HCT116 (cell line): ENCODE data around the gene NDUFA11. TPM values are rescaled to one million over a fixed set of nuclear protein-coding genes. Genes with fewer than 3 reads are reported as not detected.

Experiments used
- ATAC-seq: fragments of 200-7000 bp; cut with Tn5 transposase; 2 replicates; pipeline ENCODE4 v1.9.1; 2020; ENCODE audit warnings: mild to moderate bottlenecking, moderate library complexity
- BruUV-seq: library from RNA; stranded (reverse); fragments of 400-500 nt; replicated peaks from 2 replicates; lab custom pipeline; 2021; lab: Mats Ljungman, UMichigan
- CTCF ChIA-PET: fragments of 300-600 bp; sonication (Branson Sonifier 250); formaldehyde crosslinking; loops from one replicate; lab custom pipeline; 2021; ENCODE audit warnings: antibody characterized with exemption; lab: Charles Lee
- POLR2A ChIA-PET: fragments of 300-600, 350-600 bp; sonication (Branson Sonifier 250); formaldehyde crosslinking; loops from one replicate; lab custom pipeline; 2021; ENCODE audit warnings: antibody characterized with exemption; lab: Charles Lee
- RAD21 ChIA-PET, 2 experiments: fragments of 300-600 bp; sonication (Branson Sonifier 250); formaldehyde crosslinking; loops; one replicate each; lab custom pipeline; 2023; ENCODE audit warnings: low total read pairs in 2 of 2; ENCODE audit not compliant: uncharacterized antibody in 2 of 2, unreplicated experiment in 2 of 2, low non-redundant PET in 1 of 2; lab: Charles Lee
- DNase-seq: peaks from one replicate; pipeline ENCODE4 v3.0.0-alpha.2; 2010; ENCODE audit warnings: low read depth, low spot score
- H2AFZ ChIP-seq: fragments of 200-600 bp; shearing (Covaris generic), sonication (generic); 2 replicates; pipeline ENCODE4 v1.6.1; 2017; ENCODE audit warnings: low read depth, mixed run types, mixed read lengths, antibody characterized with exemption, low read length; ENCODE audit not compliant: poor library complexity, severe bottlenecking
- H3K27ac ChIP-seq: 2 replicates; pipeline ENCODE4 v1.5.1; 2012; ENCODE audit warnings: low read depth, low read length
- H3K27me3 ChIP-seq: fragments of 200-600 bp; sonication (generic); 2 replicates; pipeline ENCODE4 v1.6.1; 2016; ENCODE audit warnings: mixed run types, low read length, mixed read lengths; ENCODE audit not compliant: insufficient read depth
- H3K36me3 ChIP-seq, 2 experiments: fragments of 200-500 bp in 1 of 2; fragments of 200-600 bp in 1 of 2; sonication (Bioruptor generic) in 1 of 2; sonication (generic) in 1 of 2; 2 replicates each; pipeline versions ENCODE4 v1.5.1 to v1.6.1; 2014 to 2016; ENCODE audit warnings: low read length in 2 of 2, inconsistent platforms in 1 of 2, mixed read lengths in 1 of 2, mixed run types in 1 of 2; ENCODE audit not compliant: insufficient read depth in 2 of 2, control insufficient read depth in 1 of 2
- H3K4me1 ChIP-seq, 2 experiments: fragments of 200-600 bp in 1 of 2; sonication (generic) in 1 of 2; 2 replicates each; pipeline versions ENCODE4 v1.5.1 to v1.6.1; 2012 to 2017; ENCODE audit warnings: low read length in 2 of 2, inconsistent platforms in 1 of 2, mild to moderate bottlenecking in 1 of 2, mixed read lengths in 1 of 2, mixed run types in 1 of 2, moderate library complexity in 1 of 2; ENCODE audit not compliant: insufficient read depth in 2 of 2, control insufficient read depth in 1 of 2
- H3K4me2 ChIP-seq: fragments of 200-600 bp; sonication (generic); 2 replicates; pipeline ENCODE4 v1.6.1; 2017; ENCODE audit warnings: mixed run types, low read length, mixed read lengths
- H3K4me3 ChIP-seq, 2 experiments: fragments of 200-600 bp in 1 of 2; sonication (generic) in 1 of 2; replicated peaks in 1 of 2; 2 replicates each; pipeline ENCODE4 v1.5.1; 2011 to 2016; ENCODE audit warnings: low read length in 2 of 2, control low read depth in 1 of 2, low read depth in 1 of 2, mild to moderate bottlenecking in 1 of 2, mixed read lengths in 1 of 2, mixed run types in 1 of 2
- H3K79me2 ChIP-seq: fragments of 200-600 bp; sonication (generic); 2 replicates; pipeline ENCODE4 v1.6.1; 2017; ENCODE audit warnings: mild to moderate bottlenecking, mixed run types, low read length, moderate library complexity, mixed read lengths; ENCODE audit not compliant: insufficient read depth
- H3K9ac ChIP-seq: fragments of 200-600 bp; sonication (generic); 2 replicates; pipeline ENCODE4 v1.6.1; 2016; ENCODE audit warnings: low read length, mixed read lengths
- H3K9me2 ChIP-seq: fragments of 200-600 bp; sonication (generic), shearing (Covaris generic); 2 replicates; pipeline ENCODE4 v1.6.1; 2017; ENCODE audit warnings: mixed run types, mild to moderate bottlenecking, moderate library complexity; ENCODE audit not compliant: insufficient read depth
- H3K9me3 ChIP-seq, 2 experiments: fragments of 200-500 bp in 1 of 2; fragments of 200-600 bp in 1 of 2; sonication (Bioruptor generic) in 1 of 2; sonication (generic) in 1 of 2; 2 replicates each; pipeline ENCODE4 v1.6.1; 2014 to 2017; ENCODE audit warnings: low read length in 2 of 2, mixed read lengths in 2 of 2, inconsistent platforms in 1 of 2, low read depth in 1 of 2, mild to moderate bottlenecking in 1 of 2, mixed run types in 1 of 2, moderate library complexity in 1 of 2; ENCODE audit not compliant: control insufficient read depth in 1 of 2, insufficient read depth in 1 of 2
- H4K20me1 ChIP-seq: fragments of 200-600 bp; sonication (generic), shearing (Covaris generic); 2 replicates; pipeline ENCODE4 v1.6.1; 2017; ENCODE audit warnings: mixed run types, mild to moderate bottlenecking, moderate library complexity; ENCODE audit not compliant: insufficient read depth
- ATF3 ChIP-seq: IDR thresholded peaks from 2 replicates; pipeline ENCODE4 v1.6.1; 2012
- CEBPB ChIP-seq: IDR thresholded peaks from 2 replicates; pipeline ENCODE4 v1.6.1; 2012; ENCODE audit warnings: low read depth
- ELF1 ChIP-seq: IDR thresholded peaks from 2 replicates; pipeline ENCODE4 v1.6.1; 2012; ENCODE audit warnings: low read depth, borderline replicate concordance
- EZH2phosphoT487 ChIP-seq: fragments of 200-600 bp; IDR thresholded peaks from 2 replicates; pipeline ENCODE4 v1.6.1; 2018; ENCODE audit warnings: antibody characterized with exemption, borderline replicate concordance
- JUND ChIP-seq: IDR thresholded peaks from 2 replicates; pipeline ENCODE4 v1.6.1; 2012
- RAD21 ChIP-seq: IDR thresholded peaks from 2 replicates; pipeline ENCODE4 v1.6.1; 2012; ENCODE audit warnings: low read depth, mild to moderate bottlenecking
- SRF ChIP-seq: IDR thresholded peaks from 2 replicates; pipeline ENCODE4 v1.6.1; 2012; ENCODE audit warnings: low read depth
- ZFX ChIP-seq: fragments of 450-650 bp; IDR thresholded peaks from 2 replicates; pipeline ENCODE4 v1.6.1; 2017
- intact Hi-C: fragments of 100-400 bp; cut with micrococcal nuclease; formaldehyde crosslinking; loops from 2 replicates; pipeline ENCODE4 v1.10.0; 2022
- total RNA-seq: library from RNA; stranded (reverse); gene quantifications from one replicate; pipeline ENCODE4 v1.2.1, GENCODE V29; 2021; ENCODE audit not compliant: unreplicated experiment
- TF ChIP-seq, protein P1 (sequence below), 3 experiments: fragments of 200-600 bp in 1 of 3; sonication (generic) in 1 of 3; IDR thresholded peaks in 2 of 3; conservative IDR thresholded peaks in 1 of 3; 2 replicates each; pipeline ENCODE4 v1.5.1; 2012 to 2017; ENCODE audit warnings: low read depth in 2 of 3, low read length in 2 of 3, antibody characterized with exemption in 1 of 3, borderline replicate concordance in 1 of 3, control low read depth in 1 of 3, mild to moderate bottlenecking in 1 of 3, mixed read lengths in 1 of 3, mixed run types in 1 of 3, moderate library complexity in 1 of 3; ENCODE audit not compliant: insufficient read depth in 1 of 3
- TF ChIP-seq, protein P2 (sequence below): IDR thresholded peaks from 2 replicates; pipeline ENCODE4 v1.6.1; 2011; ENCODE audit warnings: mild to moderate bottlenecking, low read length, moderate library complexity; ENCODE audit not compliant: insufficient replicate concordance; ENCODE audit errors: extremely low read depth

Gene NDUFA11
- total RNA-seq, 1 experiment from 2014 or later = 311 TPM

DNA sequence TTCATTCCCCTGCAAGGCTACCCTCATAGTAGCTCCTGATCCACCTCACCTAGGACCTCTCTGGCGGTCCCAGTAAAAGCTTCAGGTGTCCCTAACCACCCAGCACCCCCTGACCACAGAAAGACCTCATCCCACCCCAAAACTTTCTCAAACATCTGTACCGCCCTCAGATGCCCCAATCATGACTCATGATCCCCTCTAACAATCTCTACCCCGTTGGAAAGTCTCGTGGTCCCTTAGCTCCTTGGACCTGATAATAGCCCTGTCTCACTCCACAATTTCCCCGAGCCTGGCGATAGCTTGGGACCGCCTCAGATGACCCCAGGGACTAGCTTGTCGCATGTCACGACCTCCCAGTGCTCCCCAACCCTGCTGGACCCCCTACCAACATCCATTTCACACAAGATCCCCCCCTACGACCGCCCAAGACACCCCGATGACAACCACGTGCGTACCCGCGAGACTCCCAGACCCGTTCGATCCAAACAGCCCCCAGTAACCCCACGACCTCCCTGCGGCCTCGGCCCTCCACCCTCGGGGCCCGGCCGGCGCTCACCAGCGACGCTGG lies 450 bp downstream of the NDUFA11 start:
- RAD21 ChIA-PET = interaction anchor here in 1 of 2 experiments (1.8 kb wide), 1 partner anchor 99 kb away, joined by 6 read pairs; the partner anchor contains the start of gene NRTN

More for the DNA sequence above, 450 bp downstream of the NDUFA11 start:
- DNase-seq = no peak
- Histone ChIP-seq H3K9me2 (no peaks in the 10 kb centered on the region), H3K9ac (peak overlapping the region; percentile 100), H3K9me3 (no peaks in the 10 kb centered on the region), H4K20me1 (no peaks in the 10 kb centered on the region), H3K79me2 (peaks cover 48% of the 10 kb centered on the region), H3K36me3 (peaks cover 0 to 5% of the 10 kb centered on the region in 2 experiments; a peak in 3 of 4 replicates), H3K4me2 (peak overlapping the region; percentile 88), H3K27ac (peak overlapping the region; percentile 94), H2AFZ (no peak overlapping the region)
- no peak for ATAC-seq
- POLR2A ChIA-PET = interaction anchor here (1.4 to 2.0 kb wide), 4 partner anchors 12 to 183 kb away, joined by 5 to 34 read pairs (median 8); partner anchors contain the start of genes CATSPERD, DUS3L and LONP1
- intact Hi-C loops = no loop called here
- TF ChIP-seq EZH2phosphoT487 (no peak), RAD21 (no peak), ZFX (no peak), SRF (no peak), CEBPB (no peak), ATF3 (no peak), ELF1 (no peak), JUND (no peak)
- TF ChIP-seq, protein P1, sequence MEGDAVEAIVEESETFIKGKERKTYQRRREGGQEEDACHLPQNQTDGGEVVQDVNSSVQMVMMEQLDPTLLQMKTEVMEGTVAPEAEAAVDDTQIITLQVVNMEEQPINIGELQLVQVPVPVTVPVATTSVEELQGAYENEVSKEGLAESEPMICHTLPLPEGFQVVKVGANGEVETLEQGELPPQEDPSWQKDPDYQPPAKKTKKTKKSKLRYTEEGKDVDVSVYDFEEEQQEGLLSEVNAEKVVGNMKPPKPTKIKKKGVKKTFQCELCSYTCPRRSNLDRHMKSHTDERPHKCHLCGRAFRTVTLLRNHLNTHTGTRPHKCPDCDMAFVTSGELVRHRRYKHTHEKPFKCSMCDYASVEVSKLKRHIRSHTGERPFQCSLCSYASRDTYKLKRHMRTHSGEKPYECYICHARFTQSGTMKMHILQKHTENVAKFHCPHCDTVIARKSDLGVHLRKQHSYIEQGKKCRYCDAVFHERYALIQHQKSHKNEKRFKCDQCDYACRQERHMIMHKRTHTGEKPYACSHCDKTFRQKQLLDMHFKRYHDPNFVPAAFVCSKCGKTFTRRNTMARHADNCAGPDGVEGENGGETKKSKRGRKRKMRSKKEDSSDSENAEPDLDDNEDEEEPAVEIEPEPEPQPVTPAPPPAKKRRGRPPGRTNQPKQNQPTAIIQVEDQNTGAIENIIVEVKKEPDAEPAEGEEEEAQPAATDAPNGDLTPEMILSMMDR (IDR thresholded peaks at IDR 0.05 in 2 of 3, conservative IDR thresholded peaks at IDR 0.05 in 1 of 3; ENCODE audit: borderline replicate concordance in 1 of 3, insufficient read depth in 1 of 3, low read depth in 2 of 3, low read length in 2 of 3) = no peak
- TF ChIP-seq, protein P2, sequence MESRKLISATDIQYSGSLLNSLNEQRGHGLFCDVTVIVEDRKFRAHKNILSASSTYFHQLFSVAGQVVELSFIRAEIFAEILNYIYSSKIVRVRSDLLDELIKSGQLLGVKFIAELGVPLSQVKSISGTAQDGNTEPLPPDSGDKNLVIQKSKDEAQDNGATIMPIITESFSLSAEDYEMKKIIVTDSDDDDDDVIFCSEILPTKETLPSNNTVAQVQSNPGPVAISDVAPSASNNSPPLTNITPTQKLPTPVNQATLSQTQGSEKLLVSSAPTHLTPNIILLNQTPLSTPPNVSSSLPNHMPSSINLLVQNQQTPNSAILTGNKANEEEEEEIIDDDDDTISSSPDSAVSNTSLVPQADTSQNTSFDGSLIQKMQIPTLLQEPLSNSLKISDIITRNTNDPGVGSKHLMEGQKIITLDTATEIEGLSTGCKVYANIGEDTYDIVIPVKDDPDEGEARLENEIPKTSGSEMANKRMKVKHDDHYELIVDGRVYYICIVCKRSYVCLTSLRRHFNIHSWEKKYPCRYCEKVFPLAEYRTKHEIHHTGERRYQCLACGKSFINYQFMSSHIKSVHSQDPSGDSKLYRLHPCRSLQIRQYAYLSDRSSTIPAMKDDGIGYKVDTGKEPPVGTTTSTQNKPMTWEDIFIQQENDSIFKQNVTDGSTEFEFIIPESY = no peak
- TF ChIP-seq, all 23 proteins: peak for 0
- H3K27me3 ChIP-seq = no peaks in the 10 kb centered on the region
- CTCF ChIA-PET = interaction anchor here (1.2 to 2.3 kb wide), 3 partner anchors 75 to 99 kb away, joined by 5 to 37 read pairs (median 7); partner anchors contain the start of genes NRTN and RANBP3
- peaks cover 9 to 24% of the 10 kb centered on the region in 2 experiments; a peak in 3 of 4 replicates for H3K4me1 ChIP-seq
- H3K4me3 ChIP-seq = peak overlapping the region; percentile 100
- TSS peak; percentile 77 for BruUV-seq
